HG02884 (cell line): Measurements from ENCODE around the gene TWIST2.

Experiments
- ATAC-seq: cut with Tn5 transposase; IDR thresholded peaks from one replicate; pipeline ENCODE4 v1.9.1; 2021; ENCODE audit warnings: mild to moderate bottlenecking, moderate library complexity; ENCODE audit not compliant: unreplicated experiment

Gene TWIST2

DNA sequence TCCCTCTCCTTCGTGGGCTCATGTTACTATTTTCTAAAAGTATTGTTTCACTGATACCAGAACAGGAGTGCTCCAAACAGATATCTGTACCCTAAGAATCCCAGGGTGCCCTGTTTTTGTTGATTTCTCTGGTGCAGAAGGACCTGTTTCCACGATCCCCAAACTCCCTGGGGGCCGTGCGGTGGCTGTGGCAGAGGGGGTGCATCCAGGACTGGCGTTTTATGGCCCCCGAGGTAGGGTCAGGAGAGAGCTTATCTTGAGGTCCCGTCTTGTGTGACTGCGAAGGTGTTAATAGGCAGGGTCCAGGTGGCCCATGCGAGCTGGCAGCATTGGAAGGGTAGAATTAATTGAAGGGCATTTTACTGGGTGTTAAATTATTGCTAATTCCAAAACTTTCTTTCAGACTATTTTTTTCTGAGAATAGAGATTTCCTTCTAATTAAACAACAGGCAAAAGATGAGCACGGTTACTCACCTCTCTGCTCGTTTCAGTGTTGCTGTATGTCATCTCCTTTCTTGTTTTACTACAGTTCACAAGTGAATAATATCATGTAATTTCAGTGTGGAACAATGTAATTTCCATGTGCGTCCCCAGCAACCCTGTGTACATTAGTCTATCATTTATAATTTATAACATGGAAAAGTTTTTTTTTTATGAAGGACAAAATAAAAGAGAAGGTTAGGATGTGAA is 8.2 kb downstream of the TWIST2 start:
- ATAC-seq: no peak

DNA sequence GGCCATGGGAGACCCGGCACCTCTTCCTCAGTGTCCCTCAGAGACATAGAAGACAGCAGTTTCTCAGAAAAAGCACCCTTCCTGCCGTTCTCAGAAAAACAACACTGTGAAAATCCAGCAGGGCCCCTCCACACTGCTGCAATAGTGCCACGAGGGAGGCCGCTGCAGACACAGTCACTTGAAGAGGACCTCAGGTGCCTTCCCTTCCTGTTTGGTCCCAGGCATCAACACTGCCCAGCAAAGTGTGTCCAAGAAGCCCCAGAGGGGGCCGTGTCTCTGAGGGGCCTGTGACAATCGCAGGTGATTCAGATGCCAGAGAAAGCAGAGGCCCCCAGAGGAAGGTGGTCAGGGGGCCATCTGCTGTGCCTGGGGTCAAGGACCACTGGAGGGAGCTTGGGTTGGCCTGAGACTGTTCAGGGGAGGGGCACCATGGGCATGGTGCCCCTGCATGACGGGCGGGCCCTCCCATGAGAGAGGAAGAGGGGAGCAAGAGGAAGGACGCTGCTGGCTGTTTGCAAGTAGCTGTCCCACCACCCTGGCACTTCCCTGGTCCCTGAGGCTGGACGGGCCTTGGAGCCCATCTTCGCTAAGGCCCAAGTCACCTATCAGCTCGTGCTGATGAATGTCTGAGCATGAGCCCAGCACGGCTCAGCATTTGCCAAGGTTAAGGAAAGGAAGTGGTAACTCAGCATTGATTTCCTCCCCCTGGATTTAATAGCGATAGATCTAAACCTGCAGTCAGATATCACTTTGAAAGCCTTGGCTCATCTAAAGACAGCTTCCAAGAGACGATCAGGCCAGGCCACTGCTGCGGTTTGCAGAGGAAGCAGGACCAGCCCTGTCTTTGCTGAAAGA is 9.1 kb downstream of the TWIST2 start:
- no peak for ATAC-seq

DNA sequence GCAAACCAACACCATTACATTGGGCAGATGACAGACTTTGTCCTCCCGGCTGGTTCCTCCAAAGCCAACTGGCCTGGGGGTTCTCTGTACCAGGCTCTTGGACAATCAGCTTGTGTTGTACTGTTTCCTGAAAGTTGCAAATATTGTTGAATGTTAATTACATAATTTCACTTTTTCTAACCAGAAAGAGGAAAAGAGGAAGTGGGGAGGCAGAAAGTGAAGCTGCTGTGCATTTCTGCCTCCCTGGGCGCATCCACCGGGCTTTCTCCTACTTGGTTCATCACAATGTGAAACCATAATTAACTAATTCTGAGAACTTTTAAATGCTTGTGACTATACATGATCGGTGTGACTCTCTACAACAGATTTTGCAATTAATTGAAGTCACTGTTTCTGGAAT is 10.1 kb downstream of the TWIST2 start:
- ATAC-seq: no peak

DNA sequence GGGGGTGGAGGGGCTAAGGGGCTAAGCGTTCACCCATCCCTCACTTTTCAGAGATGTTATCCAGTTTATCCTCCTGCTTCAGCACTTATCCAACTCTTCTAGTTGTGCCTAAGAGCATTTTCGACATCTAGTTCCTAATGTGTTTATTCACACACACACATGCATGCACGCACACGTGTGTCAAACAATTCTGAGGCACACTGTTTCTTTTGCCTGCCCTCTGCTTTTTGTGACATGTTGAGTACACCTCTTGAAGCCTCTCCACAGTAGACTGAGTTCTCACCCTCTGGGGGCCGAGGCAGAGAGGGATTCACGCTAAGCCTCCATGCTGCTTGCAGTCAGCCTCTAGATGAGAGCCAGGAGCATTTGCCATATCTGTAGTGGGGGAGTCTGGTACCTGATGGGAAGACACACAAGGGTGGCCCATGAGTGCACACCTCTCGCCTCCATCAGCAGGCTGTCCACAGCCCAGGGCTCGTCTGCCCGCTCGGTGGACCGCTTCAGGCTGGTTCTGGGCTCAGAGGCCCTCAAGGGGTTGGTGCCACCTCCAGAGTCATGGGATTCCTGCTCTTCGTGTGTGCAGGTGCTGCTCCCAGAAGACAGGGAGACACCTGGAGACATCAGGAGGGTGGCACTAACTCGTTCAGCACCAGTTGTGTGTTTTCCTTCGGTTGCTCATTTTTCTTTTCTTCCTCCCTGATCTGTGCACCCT is 11.9 kb downstream of the TWIST2 start:
- ATAC-seq: no peak

DNA sequence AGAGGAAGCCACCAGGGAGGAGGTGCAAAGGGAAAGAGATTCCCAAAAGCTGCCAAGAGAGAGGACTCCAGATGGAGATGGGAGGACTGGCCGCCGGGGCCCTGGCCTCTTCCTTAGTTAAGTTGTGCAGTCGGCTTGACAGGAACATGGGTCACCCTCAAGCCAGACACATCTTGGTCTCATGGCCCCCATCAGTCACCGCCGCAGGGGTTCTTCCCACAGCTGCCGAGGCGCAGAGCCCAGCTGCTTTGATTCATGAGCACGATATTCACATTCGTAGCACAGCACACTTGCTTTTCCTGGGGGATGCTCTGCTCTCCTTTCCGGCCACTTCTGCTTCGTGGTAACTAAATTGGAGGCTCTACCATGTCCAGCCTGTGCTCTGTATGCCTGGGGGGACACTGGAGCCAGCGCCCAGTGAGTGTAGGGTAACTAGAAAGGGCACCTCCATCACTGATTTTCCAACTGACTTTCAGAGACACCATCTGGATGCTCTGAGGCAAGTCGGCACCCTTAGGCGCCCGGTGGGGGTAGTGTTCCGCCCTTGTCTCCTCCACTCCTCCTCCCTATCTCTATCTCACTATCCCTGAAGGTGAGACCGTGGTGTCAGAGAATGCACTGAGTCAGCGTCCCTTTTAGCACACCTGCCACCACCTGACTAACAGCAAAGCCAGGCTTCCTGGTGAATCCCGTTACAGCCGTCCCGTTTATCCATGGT is 13.3 kb downstream of the TWIST2 start:
- ATAC-seq: no peak

DNA sequence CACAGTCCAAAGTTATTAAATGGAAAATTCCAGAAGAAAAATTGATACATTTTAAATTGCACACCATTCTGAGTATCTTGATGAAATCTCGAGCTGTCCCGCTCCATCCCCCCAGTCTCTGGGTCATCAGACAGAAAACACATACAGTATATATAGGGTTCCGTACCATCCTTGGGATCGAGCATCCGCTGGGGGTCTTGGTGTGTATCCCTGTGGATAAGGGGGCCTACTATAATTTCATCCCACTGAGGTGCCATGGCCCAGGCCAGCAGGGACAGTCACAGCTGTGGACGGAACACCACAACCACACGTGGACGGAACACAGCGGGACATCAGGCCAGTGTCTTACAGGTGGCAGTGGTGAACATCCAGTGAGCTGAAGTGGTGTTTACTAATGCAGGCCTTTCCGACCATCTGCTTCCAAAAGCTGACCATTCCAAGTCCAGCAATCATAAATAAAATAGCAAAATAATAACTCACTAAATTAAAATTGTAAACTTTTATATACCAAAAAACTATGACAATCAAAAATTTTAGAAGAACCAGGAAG is 14.0 kb downstream of the TWIST2 start:
- ATAC-seq: no peak

DNA sequence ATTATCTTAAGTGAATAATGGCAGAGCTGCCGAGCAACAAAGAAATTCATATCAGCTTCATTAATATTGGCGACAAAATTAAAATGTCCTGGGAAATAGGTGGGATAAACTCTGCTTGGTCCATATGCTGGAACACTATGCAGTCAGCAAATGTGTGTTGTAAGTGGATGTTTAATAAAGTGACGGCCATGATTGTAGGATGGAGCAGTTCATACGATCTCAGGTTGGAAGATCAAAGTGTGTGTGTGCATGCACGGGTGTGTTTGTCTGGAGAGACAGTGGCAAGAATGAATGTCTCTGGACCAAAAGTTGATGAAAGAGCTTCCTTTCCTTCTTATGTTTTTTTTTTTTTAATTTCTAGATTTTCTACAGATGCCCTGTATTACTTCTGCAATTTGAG is 14.8 kb downstream of the TWIST2 start:
- ATAC-seq: no peak

DNA sequence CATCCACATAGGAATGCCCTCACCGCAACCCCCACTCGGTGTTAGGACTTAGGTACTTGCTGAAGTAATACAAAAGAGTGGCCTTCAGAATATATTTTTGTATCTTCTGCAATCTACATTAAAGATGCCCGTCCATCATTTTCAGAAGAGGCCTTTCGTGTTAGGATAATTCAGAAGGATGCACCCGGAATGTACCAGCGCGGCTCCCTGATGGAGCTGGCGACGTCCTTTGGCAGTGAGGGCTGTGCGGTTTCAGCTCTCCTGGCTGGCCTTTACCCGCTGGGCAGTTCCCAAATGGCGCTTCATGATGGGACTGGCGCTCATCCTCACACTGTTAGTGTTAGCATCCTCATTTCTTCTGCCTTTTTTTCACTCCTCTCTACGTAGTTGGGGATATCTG is 15.3 kb downstream of the TWIST2 start:
- no peak for ATAC-seq

DNA sequence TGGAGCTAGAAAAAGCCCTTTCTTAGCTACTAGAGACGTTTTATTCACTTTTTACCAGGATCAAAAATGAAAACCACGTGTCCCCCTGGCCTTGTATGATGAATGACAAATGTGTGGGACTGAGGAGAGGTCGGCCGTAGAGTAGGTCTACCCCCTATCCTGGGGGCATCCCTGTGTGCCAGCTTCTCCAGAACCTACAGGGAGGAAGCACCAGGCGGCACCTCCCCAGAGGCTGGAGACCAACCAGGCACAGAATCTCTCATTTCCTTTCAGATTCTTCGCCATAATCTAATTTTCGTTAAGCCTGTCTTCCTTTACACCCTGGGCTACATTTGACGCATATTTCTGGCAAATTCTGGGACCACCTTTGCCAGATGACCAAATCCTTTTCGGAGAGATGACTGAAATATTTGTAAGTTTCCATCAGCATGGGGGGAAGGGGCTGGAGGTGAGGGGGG is 15.9 kb downstream of the TWIST2 start:
- ATAC-seq: no peak

DNA sequence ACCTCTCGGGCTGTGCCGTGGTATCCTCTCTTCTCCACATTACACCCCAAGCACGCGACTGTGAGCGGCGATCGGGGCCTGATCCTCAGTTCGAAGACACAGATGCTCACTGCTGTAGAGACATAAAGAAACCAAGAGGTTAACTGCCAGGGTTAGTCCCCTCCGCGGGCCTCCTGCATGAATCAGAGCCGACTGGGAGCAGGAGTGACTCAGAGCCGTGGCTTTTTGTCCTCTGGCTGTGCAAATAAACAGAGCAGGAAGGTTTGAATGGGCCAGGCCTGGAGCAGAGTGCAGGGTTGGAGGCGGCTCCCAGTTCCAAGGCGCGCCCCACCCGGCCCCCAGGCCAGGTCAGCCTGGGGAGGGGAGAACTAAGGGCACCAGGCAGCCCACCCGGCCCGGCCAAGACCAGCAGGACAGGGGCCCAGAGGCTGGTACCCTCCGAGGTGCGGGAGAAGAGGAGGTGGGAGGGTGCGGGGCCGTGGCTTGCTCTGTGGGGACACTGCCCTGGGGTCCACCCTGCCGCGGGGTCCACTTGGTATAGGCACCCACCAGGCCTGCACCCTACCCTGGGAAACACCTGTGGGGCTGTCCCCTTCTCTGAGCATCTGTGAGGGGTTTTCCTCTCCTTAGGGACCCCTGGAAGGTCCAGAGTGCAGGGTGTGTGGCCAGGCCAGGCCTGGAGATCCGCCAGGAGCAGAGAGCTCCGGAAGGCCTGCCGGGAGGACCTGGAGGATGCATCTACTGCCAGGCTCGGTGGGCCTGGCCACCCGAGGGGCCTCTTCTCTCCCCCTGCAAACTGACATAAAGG is 16.5 kb downstream of the TWIST2 start:
- ATAC-seq: no peak

DNA sequence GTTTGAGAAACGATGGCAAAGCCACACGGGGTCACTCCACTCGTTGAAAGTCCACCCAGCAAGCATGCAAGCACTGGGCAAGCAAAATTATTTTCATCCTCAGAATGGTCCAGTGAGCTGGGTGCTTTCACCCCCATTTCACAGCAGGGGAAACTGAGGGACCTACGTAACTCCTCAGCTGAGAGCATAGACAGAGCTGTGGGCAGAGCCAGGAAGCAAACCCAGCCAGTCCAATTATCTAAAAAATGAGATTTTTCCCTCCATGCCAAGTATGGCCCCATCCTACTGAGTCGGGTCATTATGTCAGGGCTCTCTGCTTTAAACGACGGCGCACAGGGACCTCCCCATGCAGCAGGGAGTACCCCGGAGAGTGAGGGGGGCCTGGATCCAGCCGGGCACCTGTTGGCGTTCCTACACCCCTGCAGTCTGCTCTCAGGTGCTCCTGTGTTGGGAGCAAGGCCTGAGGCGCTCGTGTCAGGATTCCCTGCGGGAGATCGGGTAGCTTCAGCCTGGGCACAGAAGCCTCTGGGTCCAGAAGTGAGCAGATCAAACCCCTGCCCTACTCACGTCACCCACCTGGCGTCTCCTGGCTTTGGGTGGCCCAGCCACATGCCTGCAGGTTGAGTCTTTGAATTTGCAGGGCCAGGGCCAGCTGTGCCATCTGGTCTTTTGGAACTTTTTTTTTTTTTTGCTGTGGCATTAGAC is 17.3 kb downstream of the TWIST2 start:
- no peak for ATAC-seq

DNA sequence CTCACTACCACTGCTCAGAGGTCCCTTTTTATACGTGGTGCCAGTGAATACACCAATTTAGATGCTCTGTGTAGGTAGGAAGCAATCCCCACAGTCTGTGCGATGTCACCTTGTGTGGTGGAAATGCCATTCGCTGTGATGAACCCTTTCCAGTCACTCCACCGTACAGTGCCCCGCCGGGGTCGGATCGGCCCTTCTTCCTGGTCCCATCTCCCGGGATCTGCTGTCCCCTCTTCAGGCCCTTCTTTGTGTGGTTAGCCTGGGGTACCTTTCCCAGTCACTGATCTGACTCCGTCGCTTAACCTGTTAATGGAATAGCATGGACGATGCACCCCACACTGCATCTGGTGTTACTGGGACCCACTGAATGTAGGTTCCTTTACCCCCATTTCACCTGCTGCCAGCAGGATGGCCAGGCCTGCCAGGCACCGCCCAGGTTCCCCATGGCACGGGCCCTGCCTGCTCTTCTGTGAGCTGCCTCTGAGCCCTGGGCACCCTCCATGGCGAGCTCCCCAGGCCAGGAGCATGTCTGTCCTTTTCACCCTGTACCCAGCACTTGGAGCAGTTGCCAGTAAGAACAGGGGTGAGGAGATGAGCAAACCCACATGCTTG is 18.0 kb downstream of the TWIST2 start:
- ATAC-seq: no peak

DNA sequence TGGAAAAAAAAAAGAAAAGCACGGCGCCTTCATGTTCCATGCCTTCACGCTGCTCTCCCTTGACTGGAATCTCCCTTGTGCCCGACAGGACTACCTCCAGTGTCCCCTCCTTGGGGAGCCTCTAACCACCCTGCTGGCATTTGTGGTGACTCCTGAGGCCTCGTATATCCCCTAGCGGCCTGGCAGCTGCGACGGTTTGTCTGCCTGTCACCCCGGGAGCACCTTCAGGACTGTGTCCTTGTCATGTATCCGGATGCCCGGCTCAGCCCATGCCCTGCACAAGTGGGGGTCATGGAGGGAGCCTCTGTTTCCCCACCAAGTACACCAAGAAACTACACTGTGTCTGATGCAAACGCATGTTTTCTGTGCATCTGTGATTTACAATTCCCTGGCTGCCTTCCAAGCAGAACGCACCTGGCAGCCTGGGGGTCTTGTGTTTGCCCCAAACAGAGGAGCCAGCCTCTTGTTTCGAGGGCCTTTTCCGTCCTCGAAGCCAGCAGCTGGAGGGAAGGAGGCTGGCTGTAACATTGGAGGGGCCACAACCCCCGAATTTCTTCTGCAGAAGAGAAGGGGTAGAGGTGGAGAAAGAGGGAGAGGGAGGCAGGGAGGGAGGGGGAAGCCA is 18.9 kb downstream of the TWIST2 start:
- no peak for ATAC-seq

DNA sequence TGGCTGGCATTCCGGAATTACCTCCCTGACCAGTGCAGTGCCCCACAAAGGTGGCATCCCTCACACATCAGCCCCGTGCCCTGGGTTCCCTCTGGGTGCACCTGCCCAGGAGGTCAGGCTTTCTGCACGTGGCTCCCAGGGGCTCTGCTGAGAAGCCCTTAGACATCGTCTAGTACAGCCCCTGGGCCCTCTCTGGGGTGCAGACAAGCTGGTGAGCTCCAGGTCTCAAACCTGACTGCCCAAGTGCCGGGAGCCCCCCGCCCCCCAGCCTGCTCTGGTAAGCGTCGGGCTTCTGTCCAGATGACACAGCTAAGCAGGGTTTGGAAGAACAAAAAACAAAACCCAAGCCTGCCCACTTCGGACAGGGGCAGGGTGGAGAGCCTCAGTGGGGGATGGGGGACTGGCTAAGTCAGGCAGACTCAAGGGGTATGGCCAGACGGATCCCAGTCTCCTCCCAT is 20.2 kb downstream of the TWIST2 start:
- ATAC-seq: no peak

DNA sequence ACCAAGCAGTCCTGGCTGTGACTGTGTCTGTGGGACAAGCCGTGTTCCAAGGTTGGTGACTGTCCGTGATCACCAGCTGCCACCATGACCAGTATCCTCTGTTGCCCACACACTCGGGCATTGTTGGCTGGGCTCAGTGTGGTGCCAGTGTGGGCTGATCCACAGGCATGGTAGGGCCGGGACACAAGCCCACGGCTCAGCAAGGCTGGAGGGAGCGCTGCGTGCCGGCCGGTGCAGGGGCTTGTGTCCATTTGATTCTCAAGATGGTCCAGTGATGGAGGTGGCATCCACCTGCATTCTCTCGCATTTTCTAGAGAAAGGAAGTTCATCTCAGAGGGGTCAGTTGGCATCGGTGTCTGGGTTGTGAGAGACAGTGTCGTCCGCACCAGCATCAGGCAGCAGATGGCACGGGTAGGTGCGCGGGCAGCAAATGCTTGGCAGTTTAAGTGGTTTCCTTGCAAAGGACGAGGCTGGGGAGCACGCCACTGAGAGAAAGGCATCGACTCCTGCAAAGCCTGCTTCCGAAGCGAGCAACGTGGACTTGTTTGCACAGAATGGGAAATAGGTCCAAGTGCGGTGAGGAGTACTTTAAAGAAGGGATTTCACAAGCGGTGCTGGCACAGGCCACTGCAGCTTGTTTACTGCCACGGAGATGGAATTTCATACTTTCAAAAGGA is 20.9 kb downstream of the TWIST2 start:
- no peak for ATAC-seq

DNA sequence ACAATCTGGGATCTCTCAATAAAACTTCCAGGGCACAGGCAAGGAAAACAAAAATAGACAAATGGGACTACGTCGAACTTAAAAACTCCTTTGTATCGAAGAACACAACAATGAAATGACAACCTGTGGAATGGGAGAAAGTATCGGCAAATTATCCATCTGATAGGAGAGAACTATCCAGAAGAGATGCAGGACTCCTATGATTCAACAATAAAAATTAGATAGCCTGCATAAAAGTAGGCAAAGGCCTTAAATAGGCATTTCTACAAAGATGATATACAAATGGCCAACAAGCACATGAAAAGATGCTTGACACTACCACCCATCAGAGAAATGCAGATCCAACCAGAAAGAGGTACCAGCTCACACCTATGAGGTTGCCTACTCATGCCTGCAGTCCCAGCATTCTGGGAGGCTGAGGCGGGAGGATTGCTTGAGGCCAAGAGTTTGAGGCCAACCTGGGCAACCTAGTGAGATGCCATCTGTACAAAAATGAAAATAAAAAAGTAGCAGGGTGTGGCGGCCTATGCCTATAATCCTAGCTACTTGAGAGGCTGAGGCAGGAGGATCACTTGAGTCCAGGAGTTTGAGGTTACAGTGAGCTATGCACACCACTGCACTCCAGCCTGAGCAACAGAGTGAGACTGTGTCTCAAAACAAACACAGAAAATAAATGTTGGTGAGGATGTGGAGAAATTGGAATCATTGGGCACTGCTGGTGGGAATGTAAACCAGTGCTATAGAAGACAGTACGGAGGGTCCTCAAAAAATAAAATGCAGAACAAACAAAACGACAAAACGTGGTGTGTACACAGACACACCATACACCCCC is 21.6 kb downstream of the TWIST2 start:
- no peak for ATAC-seq

DNA sequence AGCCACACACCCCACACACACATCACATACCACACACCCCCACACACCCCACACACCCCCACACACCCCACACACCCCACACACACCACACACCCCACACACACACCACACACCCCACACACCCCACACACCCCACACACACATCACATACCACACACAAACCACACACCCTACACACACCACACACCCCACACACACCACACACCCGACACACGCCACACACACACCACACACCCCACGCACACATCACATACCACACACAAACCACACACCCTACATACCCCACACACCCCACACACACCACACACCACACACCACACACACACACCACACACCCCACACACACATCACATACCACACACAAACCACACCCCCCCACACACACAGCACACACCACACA is 22.4 kb downstream of the TWIST2 start:
- no peak for ATAC-seq
